Measurements from ENCODE around the gene TBC1D8. TPM values are rescaled to one million over a fixed set of nuclear protein-coding genes. Genes with fewer than 3 reads are reported as not detected.
A peak's percentile ranks its signal among the peaks of the same experiment; 100 is the strongest.

TBC1D8 gene
- total and polyA plus RNA-seq, 9 of the 15 experiments (the other 6 are each of a cell fraction or from before 2014, with no cell fraction given): 0.36 to 1.3 (median 0.82) TPM

DNA sequence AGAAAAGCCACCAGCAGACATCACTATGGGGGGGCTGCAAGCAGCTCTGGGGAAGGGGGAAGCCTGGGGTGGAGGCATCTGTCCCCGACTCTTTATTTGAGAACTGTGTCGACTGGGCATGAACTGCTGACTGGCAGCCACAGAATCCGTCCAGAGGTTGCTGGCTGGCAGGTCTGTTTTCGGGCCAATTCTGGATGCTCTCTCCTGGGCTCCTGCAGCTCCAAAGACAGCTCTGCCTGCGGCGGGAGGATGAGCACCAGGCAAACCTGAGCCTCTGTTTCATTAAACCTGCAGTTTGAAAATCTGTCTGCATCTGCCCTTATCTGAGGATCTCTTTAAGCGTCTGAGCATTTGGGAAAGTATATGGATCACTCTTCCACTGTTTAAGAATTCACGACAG is 183.5 kb downstream of the TBC1D8 start (continued):
- TF ChIP-seq RBM22 (IDR thresholded peaks at IDR 0.05; ENCODE audit: low read depth, low read length, poor library complexity, severe bottlenecking): no peak
- TF ChIP-seq, protein P1, sequence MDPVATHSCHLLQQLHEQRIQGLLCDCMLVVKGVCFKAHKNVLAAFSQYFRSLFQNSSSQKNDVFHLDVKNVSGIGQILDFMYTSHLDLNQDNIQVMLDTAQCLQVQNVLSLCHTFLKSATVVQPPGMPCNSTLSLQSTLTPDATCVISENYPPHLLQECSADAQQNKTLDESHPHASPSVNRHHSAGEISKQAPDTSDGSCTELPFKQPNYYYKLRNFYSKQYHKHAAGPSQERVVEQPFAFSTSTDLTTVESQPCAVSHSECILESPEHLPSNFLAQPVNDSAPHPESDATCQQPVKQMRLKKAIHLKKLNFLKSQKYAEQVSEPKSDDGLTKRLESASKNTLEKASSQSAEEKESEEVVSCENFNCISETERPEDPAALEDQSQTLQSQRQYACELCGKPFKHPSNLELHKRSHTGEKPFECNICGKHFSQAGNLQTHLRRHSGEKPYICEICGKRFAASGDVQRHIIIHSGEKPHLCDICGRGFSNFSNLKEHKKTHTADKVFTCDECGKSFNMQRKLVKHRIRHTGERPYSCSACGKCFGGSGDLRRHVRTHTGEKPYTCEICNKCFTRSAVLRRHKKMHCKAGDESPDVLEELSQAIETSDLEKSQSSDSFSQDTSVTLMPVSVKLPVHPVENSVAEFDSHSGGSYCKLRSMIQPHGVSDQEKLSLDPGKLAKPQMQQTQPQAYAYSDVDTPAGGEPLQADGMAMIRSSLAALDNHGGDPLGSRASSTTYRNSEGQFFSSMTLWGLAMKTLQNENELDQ (CRISPR knock-in tag; IDR thresholded peaks at IDR 0.05; ENCODE audit: borderline replicate concordance): no peak

DNA sequence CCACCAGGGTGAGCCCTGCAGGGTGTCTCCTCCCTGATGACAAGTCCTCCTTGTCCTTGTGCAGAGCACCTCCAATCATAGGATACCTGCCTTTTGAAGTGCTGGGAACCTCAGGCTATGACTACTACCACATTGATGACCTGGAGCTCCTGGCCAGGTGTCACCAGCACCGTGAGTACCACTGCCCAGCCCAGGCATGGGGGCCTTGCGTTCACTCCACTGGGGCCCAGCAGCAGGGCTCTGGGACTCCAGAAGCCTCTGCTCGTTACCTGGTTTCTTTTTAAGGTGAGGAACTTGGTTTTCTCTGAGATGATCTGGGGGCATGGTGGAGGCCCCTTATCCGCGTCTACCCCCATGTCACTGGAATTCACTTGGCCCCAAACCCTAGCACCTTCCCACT is 185.6 kb downstream of the TBC1D8 start:
- Histone ChIP-seq H3K9ac (ENCODE audit: insufficient read depth in 1 of 2, low read depth in 2 of 2, low read length in 2 of 2) (no peak overlapping the region), H3K9me1 (ENCODE audit: control insufficient read depth, insufficient read depth, low read length) (no peaks in the 10 kb centered on the region), H3K4me2 (ENCODE audit: insufficient read depth, low read length) (no peak overlapping the region), H4K20me1 (replicated peaks; ENCODE audit: control insufficient read depth, insufficient read depth, low read length) (no peaks in the 10 kb centered on the region), H3K27ac (ENCODE audit: extremely low read depth, low read depth, low read length) (no peak overlapping the region), H2AFZ (ENCODE audit: low read depth, low read length) (no peak overlapping the region), H3K27me3 (ENCODE audit: control insufficient read depth in 2 of 2, insufficient read depth in 2 of 2, low read length in 2 of 2) (peaks cover 41 to 67% of the 10 kb centered on the region in 2 experiments), H3K9me3 (replicated peaks; ENCODE audit: control insufficient read depth, insufficient read depth, low read depth, low read length) (no peaks in the 10 kb centered on the region), H3K79me2 (ENCODE audit: control insufficient read depth, insufficient read depth, low read length) (no peaks in the 10 kb centered on the region), H3K4me1 (replicated peaks in 1 of 2; ENCODE audit: control insufficient read depth in 2 of 2, insufficient read depth in 2 of 2, low read length in 2 of 2) (peaks cover 0 to 3% of the 10 kb centered on the region in 2 experiments; a peak in 1 of 5 replicates), H3K36me3 (ENCODE audit: control insufficient read depth, insufficient read depth, low read length) (no peaks in the 10 kb centered on the region), H3K4me3 (no peak overlapping the region)
- in situ Hi-C loops (cut with MboI): no loop called here
- 11% methylated on average over 4 of the region's 5 CpGs for WGBS (ENCODE audit: insufficient coverage, low coverage, missing lambda C conversion rate)
- ChIA-PET CTCF (ENCODE audit: low intra/inter-chr PET ratio) (no interaction called here), POLR2A (no interaction called here)
- intact Hi-C loops (cut with micrococcal nuclease): no loop called here
- TF ChIP-seq, protein P2, sequence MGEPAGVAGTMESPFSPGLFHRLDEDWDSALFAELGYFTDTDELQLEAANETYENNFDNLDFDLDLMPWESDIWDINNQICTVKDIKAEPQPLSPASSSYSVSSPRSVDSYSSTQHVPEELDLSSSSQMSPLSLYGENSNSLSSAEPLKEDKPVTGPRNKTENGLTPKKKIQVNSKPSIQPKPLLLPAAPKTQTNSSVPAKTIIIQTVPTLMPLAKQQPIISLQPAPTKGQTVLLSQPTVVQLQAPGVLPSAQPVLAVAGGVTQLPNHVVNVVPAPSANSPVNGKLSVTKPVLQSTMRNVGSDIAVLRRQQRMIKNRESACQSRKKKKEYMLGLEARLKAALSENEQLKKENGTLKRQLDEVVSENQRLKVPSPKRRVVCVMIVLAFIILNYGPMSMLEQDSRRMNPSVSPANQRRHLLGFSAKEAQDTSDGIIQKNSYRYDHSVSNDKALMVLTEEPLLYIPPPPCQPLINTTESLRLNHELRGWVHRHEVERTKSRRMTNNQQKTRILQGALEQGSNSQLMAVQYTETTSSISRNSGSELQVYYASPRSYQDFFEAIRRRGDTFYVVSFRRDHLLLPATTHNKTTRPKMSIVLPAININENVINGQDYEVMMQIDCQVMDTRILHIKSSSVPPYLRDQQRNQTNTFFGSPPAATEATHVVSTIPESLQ (CRISPR knock-in tag; IDR thresholded peaks at IDR 0.05): no peak
- ATAC-seq: 0 out of 3 replicates have a peak, but pooled peaks have one; percentile 44
- FAIRE-seq: no peak
- DNase-seq (ENCODE audit: extremely low read depth in 1 of 4, low spot score in 3 of 4): no peak
- no TSS peak for BruUV-seq (replicated peaks)

Data from K562 (cell line).